ENCODE data around the gene MARCKSL1. TPM values are rescaled to one million over a fixed set of nuclear protein-coding genes. Genes with fewer than 3 reads are reported as not detected.

MARCKSL1 gene
- total and polyA plus RNA-seq, 2 of the 13 experiments (the other 11 are each of a cell fraction or from before 2014, with no cell fraction given): 81.9 to 155 TPM

GRCh38 chr1:32335790-32336590 is at the start of gene MARCKSL1 (continued):
- TF ChIP-seq GMEB1 (CRISPR knock-in tag; IDR thresholded peaks at IDR 0.05; ENCODE audit: borderline replicate concordance) (peak; percentile 45; the same call in 1 of the 2 replicates), ZNF20 (CRISPR knock-in tag; IDR thresholded peaks at IDR 0.05) (no peak), GRHL1 (CRISPR knock-in tag; conservative IDR thresholded peaks at IDR 0.05) (no peak), ZNF609 (CRISPR knock-in tag; IDR thresholded peaks at IDR 0.05; ENCODE audit: borderline replicate concordance) (peak; percentile 44), GPN1 (CRISPR knock-in tag; IDR thresholded peaks at IDR 0.05; ENCODE audit: borderline replicate concordance) (0 out of 2 replicates have a peak, but pooled peaks have one; percentile 12), HIVEP1 (CRISPR knock-in tag; IDR thresholded peaks at IDR 0.05) (no peak), ZMYM4 (CRISPR knock-in tag; IDR thresholded peaks at IDR 0.05) (peak; percentile 60), KLF13 (CRISPR knock-in tag; IDR thresholded peaks at IDR 0.05) (0 out of 2 replicates have a peak, but pooled peaks have one; percentile 69), PTBP1 (IDR thresholded peaks at IDR 0.05; ENCODE audit: low read depth, low read length, poor library complexity, severe bottlenecking) (no peak), HMGA1 (CRISPR knock-in tag; conservative IDR thresholded peaks at IDR 0.05) (no peak), ZKSCAN1 (IDR thresholded peaks at IDR 0.05; ENCODE audit: low read length) (no peak), SUZ12 (IDR thresholded peaks at IDR 0.05; ENCODE audit: low read depth, low read length) (no peak), ZNF121 (CRISPR knock-in tag; IDR thresholded peaks at IDR 0.05) (peak; percentile 24; the same call in 1 of the 2 replicates), NR2F6 (IDR thresholded peaks at IDR 0.05) (no peak), NR2F6 (CRISPR knock-in tag; IDR thresholded peaks at IDR 0.05) (no peak)
- TF ChIP-seq, protein P1, sequence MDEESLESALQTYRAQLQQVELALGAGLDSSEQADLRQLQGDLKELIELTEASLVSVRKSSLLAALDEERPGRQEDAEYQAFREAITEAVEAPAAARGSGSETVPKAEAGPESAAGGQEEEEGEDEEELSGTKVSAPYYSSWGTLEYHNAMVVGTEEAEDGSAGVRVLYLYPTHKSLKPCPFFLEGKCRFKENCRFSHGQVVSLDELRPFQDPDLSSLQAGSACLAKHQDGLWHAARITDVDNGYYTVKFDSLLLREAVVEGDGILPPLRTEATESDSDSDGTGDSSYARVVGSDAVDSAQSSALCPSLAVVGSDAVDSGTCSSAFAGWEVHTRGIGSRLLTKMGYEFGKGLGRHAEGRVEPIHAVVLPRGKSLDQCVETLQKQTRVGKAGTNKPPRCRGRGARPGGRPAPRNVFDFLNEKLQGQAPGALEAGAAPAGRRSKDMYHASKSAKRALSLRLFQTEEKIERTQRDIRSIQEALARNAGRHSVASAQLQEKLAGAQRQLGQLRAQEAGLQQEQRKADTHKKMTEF (CRISPR knock-in tag; IDR thresholded peaks at IDR 0.05): peak; percentile 69; the same call in 1 of the 2 replicates
- TF ChIP-seq, protein P2, sequence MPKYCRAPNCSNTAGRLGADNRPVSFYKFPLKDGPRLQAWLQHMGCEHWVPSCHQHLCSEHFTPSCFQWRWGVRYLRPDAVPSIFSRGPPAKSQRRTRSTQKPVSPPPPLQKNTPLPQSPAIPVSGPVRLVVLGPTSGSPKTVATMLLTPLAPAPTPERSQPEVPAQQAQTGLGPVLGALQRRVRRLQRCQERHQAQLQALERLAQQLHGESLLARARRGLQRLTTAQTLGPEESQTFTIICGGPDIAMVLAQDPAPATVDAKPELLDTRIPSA (CRISPR knock-in tag; IDR thresholded peaks at IDR 0.05; ENCODE audit: borderline replicate concordance): no peak

Data from HepG2 (cell line).